ENCODE results near the gene VPS45. TPM values are rescaled to one million over a fixed set of nuclear protein-coding genes. Genes with fewer than 3 reads are reported as not detected.

VPS45 gene
- polyA plus RNA-seq, 1 experiment = 61.3 TPM

GRCh38 chr1:150164779-150165178 lies 97.2 kb downstream of the VPS45 start:
- CTCF ChIA-PET = interaction anchor here (1.0 to 11.4 kb wide), 5 partner anchors 22 to 111 kb away, joined by 3 to 238 read pairs (median 4); no protein-coding TSS in a partner anchor
- Histone ChIP-seq H3K4me3 (ENCODE audit: low read depth, low read length) (no peak overlapping the region), H3K27ac (ENCODE audit: low read depth, low read length) (no peak overlapping the region), H3K27me3 (ENCODE audit: control insufficient read depth, insufficient read depth, low read length) (no peaks in the 10 kb centered on the region), H3K9me3 (ENCODE audit: control insufficient read depth, insufficient read depth, low read length) (no peaks in the 10 kb centered on the region)
- DNase-seq (ENCODE audit: low read depth, low spot score) = no peak
- POLR2A ChIA-PET = no interaction called here
- TF ChIP-seq, protein P1, sequence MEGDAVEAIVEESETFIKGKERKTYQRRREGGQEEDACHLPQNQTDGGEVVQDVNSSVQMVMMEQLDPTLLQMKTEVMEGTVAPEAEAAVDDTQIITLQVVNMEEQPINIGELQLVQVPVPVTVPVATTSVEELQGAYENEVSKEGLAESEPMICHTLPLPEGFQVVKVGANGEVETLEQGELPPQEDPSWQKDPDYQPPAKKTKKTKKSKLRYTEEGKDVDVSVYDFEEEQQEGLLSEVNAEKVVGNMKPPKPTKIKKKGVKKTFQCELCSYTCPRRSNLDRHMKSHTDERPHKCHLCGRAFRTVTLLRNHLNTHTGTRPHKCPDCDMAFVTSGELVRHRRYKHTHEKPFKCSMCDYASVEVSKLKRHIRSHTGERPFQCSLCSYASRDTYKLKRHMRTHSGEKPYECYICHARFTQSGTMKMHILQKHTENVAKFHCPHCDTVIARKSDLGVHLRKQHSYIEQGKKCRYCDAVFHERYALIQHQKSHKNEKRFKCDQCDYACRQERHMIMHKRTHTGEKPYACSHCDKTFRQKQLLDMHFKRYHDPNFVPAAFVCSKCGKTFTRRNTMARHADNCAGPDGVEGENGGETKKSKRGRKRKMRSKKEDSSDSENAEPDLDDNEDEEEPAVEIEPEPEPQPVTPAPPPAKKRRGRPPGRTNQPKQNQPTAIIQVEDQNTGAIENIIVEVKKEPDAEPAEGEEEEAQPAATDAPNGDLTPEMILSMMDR (IDR thresholded peaks at IDR 0.05; ENCODE audit: low read depth, low read length) = no peak

GRCh38 chr1:150165622-150166612 lies 98.3 kb downstream of the VPS45 start:
- CTCF ChIA-PET = interaction anchor here (0.5 to 11.4 kb wide), 15 partner anchors 9 to 117 kb away, joined by 3 to 238 read pairs (median 4); partner anchors contain the start of gene VPS45
- DNase-seq (ENCODE audit: low read depth, low spot score) = no peak
- no peaks in the 10 kb centered on the region for H3K27me3 ChIP-seq (ENCODE audit: control insufficient read depth, insufficient read depth, low read length)
- POLR2A ChIA-PET = interaction anchor here (0.6 to 1.8 kb wide), 3 partner anchors 16 to 278 kb away, joined by 4 to 7 read pairs (median 4); partner anchors contain the start of gene PLEKHO1
- TF ChIP-seq, protein P1 (IDR thresholded peaks at IDR 0.05; ENCODE audit: low read depth, low read length) = peak; percentile 80
- H3K27ac ChIP-seq (ENCODE audit: low read depth, low read length) = no peak overlapping the region
- H3K4me3 ChIP-seq (ENCODE audit: low read depth, low read length) = no peak overlapping the region
- H3K9me3 ChIP-seq (ENCODE audit: control insufficient read depth, insufficient read depth, low read length) = no peaks in the 10 kb centered on the region

- no peak overlapping the region for H3K4me3 ChIP-seq (ENCODE audit: low read depth, low read length)
- no peak overlapping the region for H3K27ac ChIP-seq (ENCODE audit: low read depth, low read length)
- ChIA-PET POLR2A (no interaction called here), CTCF (interaction anchor here (0.6 to 11.4 kb wide), 33 partner anchors 8 to 393 kb away, joined by 3 to 238 read pairs (median 5); partner anchors contain the start of gene VPS45)
- TF ChIP-seq, protein P1 (IDR thresholded peaks at IDR 0.05; ENCODE audit: low read depth, low read length) = peak; percentile 89
- no peak for DNase-seq (ENCODE audit: low read depth, low spot score)
- no peaks in the 10 kb centered on the region for H3K9me3 ChIP-seq (ENCODE audit: control insufficient read depth, insufficient read depth, low read length)
- no peaks in the 10 kb centered on the region for H3K27me3 ChIP-seq (ENCODE audit: control insufficient read depth, insufficient read depth, low read length)
Observed at GRCh38 chr1:150168960-150169601, 101.5 kb downstream of the VPS45 start.

GRCh38 chr1:150171801-150172200 lies 104.2 kb downstream of the VPS45 start:
- Histone ChIP-seq H3K4me3 (ENCODE audit: low read depth, low read length) (no peak overlapping the region), H3K27me3 (ENCODE audit: control insufficient read depth, insufficient read depth, low read length) (no peaks in the 10 kb centered on the region), H3K27ac (ENCODE audit: low read depth, low read length) (no peak overlapping the region), H3K9me3 (ENCODE audit: control insufficient read depth, insufficient read depth, low read length) (no peaks in the 10 kb centered on the region)
- no peak for DNase-seq (ENCODE audit: low read depth, low spot score)
- ChIA-PET POLR2A (no interaction called here), CTCF (interaction anchor here (0.6 to 11.4 kb wide), 3 partner anchors 15 to 234 kb away, joined by 3 to 238 read pairs (median 39); no protein-coding TSS in a partner anchor)
- TF ChIP-seq, protein P1 (IDR thresholded peaks at IDR 0.05; ENCODE audit: low read depth, low read length) = no peak

All from AG04450 (cell line).